H1 (cell line): ENCODE data around the gene MBNL1.

Source experiments
- CTCF ChIP-seq, 3 experiments: IDR thresholded peaks; 1 replicate in 2 of 3; 2 replicates in 1 of 3; pipeline versions ENCODE4 v1.5.1 to v1.6.1; 2011; ENCODE audit warnings: low read length in 3 of 3, mild to moderate bottlenecking in 3 of 3, inconsistent platforms in 2 of 3, low read depth in 1 of 3, moderate library complexity in 1 of 3; ENCODE audit not compliant: insufficient read depth in 1 of 3; ENCODE audit errors: control extremely low read depth in 1 of 3
- EZH2 ChIP-seq: fragments of 200-600 bp; sonication (generic); IDR thresholded peaks from 2 replicates; pipeline ENCODE4 v1.7.1; 2012; ENCODE audit warnings: low read depth, mild to moderate bottlenecking, moderate library complexity, low read length, inconsistent platforms; ENCODE audit not compliant: severe bottlenecking
- POLR2A ChIP-seq, 2 experiments: IDR thresholded peaks; 1 replicate in 1 of 2; 2 replicates in 1 of 2; pipeline ENCODE4 v1.6.1; 2011; ENCODE audit warnings: low read depth in 2 of 2, low read length in 2 of 2, mild to moderate bottlenecking in 2 of 2; ENCODE audit errors: control extremely low read depth in 1 of 2
- RXRA ChIP-seq: IDR thresholded peaks from 2 replicates; pipeline ENCODE4 v1.6.1; 2011; ENCODE audit warnings: low read depth, mild to moderate bottlenecking, low read length, moderate library complexity; ENCODE audit not compliant: insufficient read depth
- SIX5 ChIP-seq: IDR thresholded peaks from 2 replicates; pipeline ENCODE4 v1.6.1; 2011; ENCODE audit warnings: mild to moderate bottlenecking, low read depth, low read length
- TAF1 ChIP-seq: IDR thresholded peaks from 2 replicates; pipeline ENCODE4 v1.6.1; 2011; ENCODE audit warnings: mild to moderate bottlenecking, low read depth, low read length
- USF2 ChIP-seq: IDR thresholded peaks from 2 replicates; pipeline ENCODE4 v1.6.1; 2011; ENCODE audit warnings: low read length, improper control_type of control experiment
- ZNF274 ChIP-seq: IDR thresholded peaks from 2 replicates; pipeline ENCODE4 v1.7.0; 2012; ENCODE audit warnings: low read length, borderline replicate concordance; ENCODE audit errors: extremely low read depth
- TF ChIP-seq, protein P1 (sequence below): IDR thresholded peaks from 2 replicates; pipeline ENCODE4 v1.6.1; 2011; ENCODE audit warnings: low read depth, mild to moderate bottlenecking, low read length; ENCODE audit not compliant: insufficient read depth

DNA sequence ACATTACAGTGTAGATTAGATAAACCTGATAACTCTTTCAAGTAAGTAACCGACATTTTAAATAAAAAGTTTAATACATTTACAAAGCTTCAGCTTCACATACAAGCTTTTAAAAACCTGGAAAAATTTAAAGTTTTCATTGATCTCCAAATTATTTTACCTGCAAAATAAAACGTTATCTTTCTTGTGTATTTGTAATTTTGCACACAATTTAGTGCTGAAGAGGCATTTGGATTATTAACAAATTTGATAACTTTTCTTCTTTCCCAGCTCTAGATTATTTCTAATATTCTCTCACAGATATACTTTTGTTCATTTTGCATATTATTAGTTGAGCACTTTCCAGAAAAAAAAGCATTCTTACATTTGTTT, 24.2 kb upstream of the MBNL1 start:
- TF ChIP-seq CTCF (IDR thresholded peaks at IDR 0.05; ENCODE audit: control extremely low read depth in 1 of 3, insufficient read depth in 1 of 3, low read depth in 1 of 3, low read length in 3 of 3) (no peak), USF2 (no peak), POLR2A (IDR thresholded peaks at IDR 0.05; ENCODE audit: control extremely low read depth in 1 of 2, low read depth in 2 of 2, low read length in 2 of 2) (no peak), ZNF274 (no peak), EZH2 (no peak), SIX5 (no peak), TAF1 (no peak), RXRA (no peak)
- TF ChIP-seq, protein P1, sequence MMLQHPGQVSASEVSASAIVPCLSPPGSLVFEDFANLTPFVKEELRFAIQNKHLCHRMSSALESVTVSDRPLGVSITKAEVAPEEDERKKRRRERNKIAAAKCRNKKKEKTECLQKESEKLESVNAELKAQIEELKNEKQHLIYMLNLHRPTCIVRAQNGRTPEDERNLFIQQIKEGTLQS: no peak
